ENCODE data around the gene SCAI. TPM values are rescaled to one million over a fixed set of nuclear protein-coding genes. Genes with fewer than 3 reads are reported as not detected.

Gene SCAI
- total and polyA plus RNA-seq, 9 of the 15 experiments (the other 6 are each of a cell fraction or from before 2014, with no cell fraction given), result 0.70 to 12.4 (median 4.2) TPM

DNA sequence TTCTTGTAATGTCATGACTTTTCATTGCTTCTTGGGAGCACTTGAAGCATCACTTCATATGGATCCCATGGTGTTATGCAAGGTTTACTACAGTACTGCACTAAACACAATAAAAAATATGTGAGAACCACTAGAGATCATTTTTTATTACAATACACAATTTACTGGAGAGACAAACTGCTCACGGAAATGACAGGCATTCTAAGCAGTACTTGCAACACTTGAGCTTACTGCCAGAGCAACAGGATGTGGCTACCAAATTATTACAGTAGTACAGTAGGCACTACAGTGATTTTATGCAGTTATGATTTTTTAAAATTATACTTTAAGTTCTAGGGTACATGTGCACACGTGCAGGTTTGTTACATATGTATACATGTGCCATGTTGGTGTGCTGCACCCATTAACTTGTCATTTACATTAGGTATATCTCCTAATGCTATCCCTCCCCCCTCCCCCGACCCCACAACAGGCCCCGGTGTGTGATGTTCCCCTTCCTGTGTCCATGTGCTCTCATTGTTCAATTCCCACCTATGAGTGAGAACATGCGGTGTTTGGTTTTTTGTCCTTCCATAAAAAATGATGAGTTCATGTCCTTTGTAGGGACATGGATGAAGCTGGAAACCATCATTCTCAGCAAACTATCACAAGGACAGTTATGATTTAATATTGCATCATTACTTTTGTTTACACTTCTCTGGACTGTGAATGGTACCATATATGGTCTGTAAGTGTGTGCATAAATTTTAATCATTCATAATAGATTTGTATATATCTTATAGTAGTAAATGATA is 177.4 kb downstream of the SCAI start (continued):
- TF ChIP-seq TCF3 (CRISPR knock-in tag; IDR thresholded peaks at IDR 0.05), result peak; percentile 4; the same call in 1 of the 2 replicates
- peak; percentile 14; the same call in 1 of the 2 replicates for TF ChIP-seq C11orf30 (IDR thresholded peaks at IDR 0.05; ENCODE audit: low read depth)
- peak; percentile 95 for TF ChIP-seq IRF9 (tag; IDR thresholded peaks at IDR 0.05)
- TF ChIP-seq PTTG1 (tag; IDR thresholded peaks at IDR 0.05; ENCODE audit: low read depth), result peak; percentile 58; the same call in 1 of the 2 replicates
- TF ChIP-seq FOXJ2 (tag; IDR thresholded peaks at IDR 0.05), result peak; percentile 33; the same call in 1 of the 2 replicates
- TF ChIP-seq TRIM24 (IDR thresholded peaks at IDR 0.05), result peak; percentile 63; a peak in 3 of 4 replicates
- TF ChIP-seq, protein P1, sequence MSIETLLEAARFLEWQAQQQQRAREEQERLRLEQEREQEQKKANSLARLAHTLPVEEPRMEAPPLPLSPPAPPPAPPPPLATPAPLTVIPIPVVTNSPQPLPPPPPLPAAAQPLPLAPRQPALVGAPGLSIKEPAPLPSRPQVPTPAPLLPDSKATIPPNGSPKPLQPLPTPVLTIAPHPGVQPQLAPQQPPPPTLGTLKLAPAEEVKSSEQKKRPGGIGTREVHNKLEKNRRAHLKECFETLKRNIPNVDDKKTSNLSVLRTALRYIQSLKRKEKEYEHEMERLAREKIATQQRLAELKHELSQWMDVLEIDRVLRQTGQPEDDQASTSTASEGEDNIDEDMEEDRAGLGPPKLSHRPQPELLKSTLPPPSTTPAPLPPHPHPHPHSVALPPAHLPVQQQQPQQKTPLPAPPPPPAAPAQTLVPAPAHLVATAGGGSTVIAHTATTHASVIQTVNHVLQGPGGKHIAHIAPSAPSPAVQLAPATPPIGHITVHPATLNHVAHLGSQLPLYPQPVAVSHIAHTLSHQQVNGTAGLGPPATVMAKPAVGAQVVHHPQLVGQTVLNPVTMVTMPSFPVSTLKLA (conservative IDR thresholded peaks at IDR 0.05), result 0 out of 4 replicates have a peak, but pooled peaks of 1 of the 2 experiments have one; percentile 23

Measured in K562 (cell line).